A673 (cell line): ENCODE results near the gene SRXN1.

Experiments used
- EZH2 ChIP-seq: fragments of 200-600 bp; sonication (generic); IDR thresholded peaks from 2 replicates; pipeline ENCODE4 v1.6.1; 2017; ENCODE audit warnings: borderline replicate concordance, low read depth, mild to moderate bottlenecking, mixed read lengths, antibody characterized with exemption, low read length; ENCODE audit not compliant: poor library complexity, severe bottlenecking
- TF ChIP-seq, protein P1 (sequence below): fragments of 300-800, 200-600 bp; sonication (generic); conservative IDR thresholded peaks from 2 replicates; pipeline ENCODE4 v1.5.1; 2017; ENCODE audit warnings: low read depth, mild to moderate bottlenecking, antibody characterized with exemption, low read length, moderate library complexity, mixed read lengths

- TF ChIP-seq, protein P1, sequence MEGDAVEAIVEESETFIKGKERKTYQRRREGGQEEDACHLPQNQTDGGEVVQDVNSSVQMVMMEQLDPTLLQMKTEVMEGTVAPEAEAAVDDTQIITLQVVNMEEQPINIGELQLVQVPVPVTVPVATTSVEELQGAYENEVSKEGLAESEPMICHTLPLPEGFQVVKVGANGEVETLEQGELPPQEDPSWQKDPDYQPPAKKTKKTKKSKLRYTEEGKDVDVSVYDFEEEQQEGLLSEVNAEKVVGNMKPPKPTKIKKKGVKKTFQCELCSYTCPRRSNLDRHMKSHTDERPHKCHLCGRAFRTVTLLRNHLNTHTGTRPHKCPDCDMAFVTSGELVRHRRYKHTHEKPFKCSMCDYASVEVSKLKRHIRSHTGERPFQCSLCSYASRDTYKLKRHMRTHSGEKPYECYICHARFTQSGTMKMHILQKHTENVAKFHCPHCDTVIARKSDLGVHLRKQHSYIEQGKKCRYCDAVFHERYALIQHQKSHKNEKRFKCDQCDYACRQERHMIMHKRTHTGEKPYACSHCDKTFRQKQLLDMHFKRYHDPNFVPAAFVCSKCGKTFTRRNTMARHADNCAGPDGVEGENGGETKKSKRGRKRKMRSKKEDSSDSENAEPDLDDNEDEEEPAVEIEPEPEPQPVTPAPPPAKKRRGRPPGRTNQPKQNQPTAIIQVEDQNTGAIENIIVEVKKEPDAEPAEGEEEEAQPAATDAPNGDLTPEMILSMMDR, result no peak
- TF ChIP-seq EZH2, result peak; percentile 27
Measured at GRCh38 chr20:664576-664975, 11.6 kb upstream of the SRXN1 start.
